ENCODE measurements around the gene NFKBIB. TPM values are rescaled to one million over a fixed set of nuclear protein-coding genes. Genes with fewer than 3 reads are reported as not detected.
"Not testable (repeated sequence)": the region's sequence is repeated elsewhere in the genome, so short reads cannot be mapped to it uniquely, and the experiment has no call there.

Gene NFKBIB
- total RNA-seq, 2 donors from 2014 or later = 41.9 to 71.9 TPM

DNA sequence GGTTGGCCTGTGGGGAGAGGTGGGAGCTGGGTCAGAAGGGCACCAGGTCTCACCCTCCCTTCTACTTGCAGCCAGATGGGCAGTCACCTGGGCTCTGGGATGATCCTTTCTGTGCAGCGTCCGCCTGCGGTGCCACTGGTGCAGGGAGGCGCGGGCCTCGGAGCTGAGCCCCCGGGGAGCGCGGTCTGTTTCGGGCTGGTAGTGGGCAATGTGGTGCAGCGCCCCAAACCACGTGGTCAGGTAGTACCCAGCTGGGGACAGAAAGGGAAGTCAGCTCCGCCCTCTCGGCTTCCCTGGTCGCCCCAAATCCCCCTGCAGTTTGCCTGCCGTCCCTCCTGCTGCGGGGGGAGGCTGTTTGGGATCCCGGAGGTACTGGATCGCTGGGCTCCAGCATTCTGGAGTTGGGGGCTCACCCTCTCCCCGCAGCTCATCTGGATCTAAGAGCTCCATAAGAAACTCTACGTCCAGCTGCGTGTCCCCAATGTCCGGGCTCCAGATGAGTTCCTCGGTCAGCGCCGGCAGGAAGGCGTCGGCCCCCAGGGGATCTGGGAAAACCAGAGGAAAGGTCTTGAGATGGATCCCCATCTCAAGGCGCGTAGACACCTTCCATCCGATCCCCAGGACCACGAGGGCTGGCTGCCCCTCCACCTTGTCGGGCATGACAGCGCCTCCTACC is 30.5 kb upstream of the NFKBIB start:
- peak overlapping the region; percentile 79 to 87 for H3K27ac Mint-ChIP-seq
- peaks cover 18 to 39% of the 10 kb centered on the region in 2 donors for H3K36me3 Mint-ChIP-seq
- no peak for DNase-seq (ENCODE audit: low spot score in 2 of 2)
- no peaks in the 10 kb centered on the region for H3K9me3 Mint-ChIP-seq
- peak in 1 of 2 donors; percentile 35 for ATAC-seq

GRCh38 chr19:38869836-38870607 is 29.7 kb upstream of the NFKBIB start:
- Mint-ChIP-seq H3K27ac (peak overlapping the region; percentile 79 to 87), H3K36me3 (peaks cover 18 to 39% of the 10 kb centered on the region in 2 donors), H3K9me3 (no peaks in the 10 kb centered on the region)
- DNase-seq (ENCODE audit: low spot score in 2 of 2) = peak; percentile 89 to 93
- peak; percentile 89 to 91 for ATAC-seq

- no peak for DNase-seq (ENCODE audit: low spot score in 2 of 2)
- no peak for ATAC-seq
- H3K9me3 Mint-ChIP-seq = no peaks in the 10 kb centered on the region
- peak overlapping the region; percentile 29 to 87 for H3K27ac Mint-ChIP-seq
- peaks cover 18 to 39% of the 10 kb centered on the region in 2 donors for H3K36me3 Mint-ChIP-seq
These were observed 29.2 kb upstream of the NFKBIB start for GRCh38 chr19:38870612-38871011.

DNA sequence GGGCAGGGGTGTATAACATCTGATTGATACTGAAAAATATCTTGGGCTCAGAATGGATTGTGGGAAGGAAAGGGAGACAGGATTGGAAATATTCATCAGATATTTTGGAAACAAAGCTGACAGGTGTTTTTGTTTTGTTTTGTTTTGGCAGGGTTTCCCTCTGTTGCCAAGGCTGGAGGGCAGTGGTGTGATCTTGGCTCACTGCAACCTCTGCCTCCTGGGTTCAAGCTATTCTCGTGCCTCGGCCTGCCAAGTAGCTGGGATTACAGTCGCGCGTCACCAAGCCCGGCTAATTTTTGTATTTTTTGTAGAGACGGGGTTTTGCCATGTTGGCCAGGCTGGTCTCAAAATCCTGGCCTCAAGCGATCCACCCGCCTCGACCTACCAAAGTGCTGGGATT is 26.4 kb upstream of the NFKBIB start:
- DNase-seq (ENCODE audit: low spot score in 2 of 2); ATAC-seq; H3K9me3 Mint-ChIP-seq: not testable (repeated sequence)
- peaks cover 20 to 47% of the 10 kb centered on the region in 2 donors for H3K36me3 Mint-ChIP-seq
- H3K27ac Mint-ChIP-seq = peak overlapping the region in 1 of 2 donors; percentile 63

GRCh38 chr19:38875656-38876395 is 23.9 kb upstream of the NFKBIB start:
- H3K36me3 Mint-ChIP-seq = peaks cover 10 to 24% of the 10 kb centered on the region in 2 donors
- ATAC-seq (no peak), DNase-seq (ENCODE audit: low spot score in 2 of 2) (no peak)
- no peaks in the 10 kb centered on the region for H3K9me3 Mint-ChIP-seq
- peak overlapping the region; percentile 88 to 100 for H3K27ac Mint-ChIP-seq

- H3K27ac Mint-ChIP-seq = peak within 1 kb of the TSS; percentile 98 to 100
- peak; percentile 88 to 94 for ATAC-seq
- peaks cover 9 to 11% of the 10 kb centered on the region in 2 donors for H3K36me3 Mint-ChIP-seq
- DNase-seq (ENCODE audit: low spot score in 2 of 2) = peak; percentile 58 to 76
- H3K9me3 Mint-ChIP-seq = no peaks in the 10 kb centered on the region
These were observed 21.8 kb upstream of the NFKBIB start, which contains the start of gene RINL for GRCh38 chr19:38877781-38878574. RINL (minus strand) TSS chr19:38878275; CDS start chr19:38876742, 1,533 bp downstream.

- ATAC-seq = peak; percentile 13 to 37
These were observed 21.0 kb upstream of the NFKBIB start for GRCh38 chr19:38878575-38879399.

GRCh38 chr19:38879400-38879751 is 20.4 kb upstream of the NFKBIB start:
- ATAC-seq (no peak), DNase-seq (ENCODE audit: low spot score in 2 of 2) (no peak)
- Mint-ChIP-seq H3K9me3 (no peaks in the 10 kb centered on the region), H3K36me3 (peaks cover 5 to 7% of the 10 kb centered on the region in 2 donors), H3K27ac (peak overlapping the region; percentile 90 to 100)

More at GRCh38 chr19:38878575-38879399, 21.0 kb upstream of the NFKBIB start:
- peak overlapping the region; percentile 98 to 100 for H3K27ac Mint-ChIP-seq
- peaks cover 5 to 7% of the 10 kb centered on the region in 2 donors for H3K36me3 Mint-ChIP-seq
- no peak for DNase-seq (ENCODE audit: low spot score in 2 of 2)
- no peaks in the 10 kb centered on the region for H3K9me3 Mint-ChIP-seq

DNA sequence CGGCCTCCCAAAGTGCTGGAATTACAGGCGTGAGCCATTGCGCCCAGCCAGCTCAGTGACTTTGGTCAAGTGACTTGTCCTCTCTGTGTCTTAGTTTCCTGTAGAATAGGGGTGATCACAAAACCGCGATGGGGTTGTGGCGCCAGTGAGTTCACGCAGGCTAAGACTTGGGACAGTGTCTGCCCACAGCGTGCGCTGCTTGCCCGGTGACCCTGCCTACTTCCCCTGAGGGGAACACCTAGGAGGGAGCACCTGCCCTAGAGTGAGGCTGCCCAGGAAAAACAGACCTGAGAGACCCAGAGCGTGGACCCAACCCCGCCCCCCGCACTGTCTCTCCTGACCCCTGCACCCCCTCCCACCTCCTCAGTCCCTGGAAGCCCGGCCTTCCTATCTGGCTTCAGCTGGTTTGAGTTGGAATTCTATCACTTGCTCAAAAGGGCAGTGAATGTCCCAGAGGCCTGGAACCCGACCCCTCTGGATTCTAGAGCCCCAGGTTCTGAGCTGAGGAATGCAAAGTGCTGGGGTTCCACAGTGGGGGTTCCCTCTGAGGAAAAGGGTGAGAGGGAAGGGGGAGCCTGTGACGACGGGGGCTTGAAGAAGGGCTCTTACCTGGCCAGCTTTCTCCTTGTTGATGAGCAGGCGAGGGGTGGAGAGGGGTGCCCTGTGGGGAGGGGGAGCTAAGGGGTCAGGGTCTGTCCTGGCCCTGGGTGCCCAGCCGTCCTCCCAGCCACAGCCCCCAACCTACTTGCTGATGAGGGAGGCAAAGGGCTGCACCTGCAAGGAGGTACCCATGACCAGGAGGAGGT is 19.5 kb upstream of the NFKBIB start:
- ATAC-seq (no peak), DNase-seq (ENCODE audit: low spot score in 2 of 2) (no peak)
- H3K9me3 Mint-ChIP-seq = no peaks in the 10 kb centered on the region
- peaks cover 5 to 7% of the 10 kb centered on the region in 2 donors for H3K36me3 Mint-ChIP-seq
- H3K27ac Mint-ChIP-seq = peak overlapping the region; percentile 74 to 90

DNA sequence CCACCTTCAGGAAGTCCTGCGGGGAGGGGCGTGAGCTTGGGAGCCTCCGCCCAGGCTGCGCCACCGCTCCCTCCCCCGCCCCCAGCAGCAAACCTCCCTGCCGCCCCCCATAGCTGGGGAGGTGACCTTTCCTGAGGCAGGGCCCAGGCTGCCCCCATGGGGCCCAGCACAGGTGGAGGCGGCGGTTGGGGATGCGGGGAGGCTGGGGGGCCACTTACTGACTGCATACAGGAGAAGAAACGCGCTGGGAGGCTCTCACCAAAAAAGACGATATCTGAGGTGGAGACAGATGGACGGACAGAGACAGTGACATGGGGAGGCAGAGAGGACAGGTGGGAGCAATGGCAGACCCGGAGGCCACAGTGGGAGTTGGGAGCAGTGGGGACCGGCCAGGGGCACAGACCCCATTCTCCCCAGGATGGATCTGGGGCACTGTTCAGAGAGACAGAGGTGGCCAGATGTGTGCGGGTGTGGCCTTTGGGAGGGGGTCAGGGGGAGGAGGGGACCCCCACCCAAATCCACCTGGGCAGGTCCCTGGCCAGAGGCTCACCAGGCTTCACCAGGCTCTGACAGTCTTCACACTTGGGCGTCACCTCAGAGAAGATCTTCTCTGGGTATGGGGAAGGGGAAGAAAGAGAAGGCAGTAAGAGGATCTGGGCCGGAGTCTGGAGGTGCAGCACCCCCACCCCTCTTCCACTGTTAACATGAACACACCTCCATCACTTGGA is 18.7 kb upstream of the NFKBIB start:
- H3K27ac Mint-ChIP-seq = peak overlapping the region; percentile 66 to 74
- peaks cover 4 to 5% of the 10 kb centered on the region in 2 donors for H3K36me3 Mint-ChIP-seq
- ATAC-seq (no peak), DNase-seq (ENCODE audit: low spot score in 2 of 2) (no peak)
- H3K9me3 Mint-ChIP-seq = no peaks in the 10 kb centered on the region

- ATAC-seq (no peak), DNase-seq (ENCODE audit: low spot score in 2 of 2) (no peak)
- Mint-ChIP-seq H3K9me3 (no peaks in the 10 kb centered on the region), H3K27ac (peak overlapping the region; percentile 12 to 71), H3K36me3 (peaks cover 0 to 4% of the 10 kb centered on the region in 2 donors)
These were observed 16.5 kb upstream of the NFKBIB start for GRCh38 chr19:38883286-38883685.

GRCh38 chr19:38884691-38885090 is 15.1 kb upstream of the NFKBIB start:
- peak overlapping the region in 1 of 2 donors; percentile 22 for H3K27ac Mint-ChIP-seq
- not testable (repeated sequence) for ATAC-seq; H3K9me3 Mint-ChIP-seq; H3K36me3 Mint-ChIP-seq; DNase-seq (ENCODE audit: low spot score in 2 of 2)

DNA sequence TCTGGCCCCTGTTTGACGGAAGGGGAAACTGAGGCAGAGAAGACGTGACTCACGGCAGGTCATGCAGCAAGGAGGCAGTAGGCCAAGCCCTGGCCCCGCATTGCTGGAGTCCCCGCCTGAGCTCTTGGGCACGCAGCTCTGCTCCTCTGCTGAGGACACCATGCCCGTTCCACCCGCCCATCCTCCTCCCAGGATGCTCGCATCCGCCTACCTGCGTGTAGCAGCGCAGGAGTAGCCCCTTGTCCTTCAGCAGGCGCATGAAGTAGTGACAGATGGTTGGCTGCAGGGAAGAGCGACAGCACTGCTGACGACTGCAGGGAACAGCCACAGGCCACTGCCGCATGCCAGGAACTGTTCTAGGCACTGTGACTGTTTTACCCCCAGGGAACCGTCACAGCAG is 10.9 kb upstream of the NFKBIB start:
- Mint-ChIP-seq H3K9me3 (no peaks in the 10 kb centered on the region), H3K36me3 (no peaks in the 10 kb centered on the region), H3K27ac (no peak overlapping the region)
- ATAC-seq = no peak
- no peak for DNase-seq (ENCODE audit: low spot score in 2 of 2)

- ATAC-seq (no peak), DNase-seq (ENCODE audit: low spot score in 2 of 2) (no peak)
- no peaks in the 10 kb centered on the region for H3K9me3 Mint-ChIP-seq
- H3K36me3 Mint-ChIP-seq = no peaks in the 10 kb centered on the region
- no peak overlapping the region for H3K27ac Mint-ChIP-seq
These were observed 10.0 kb upstream of the NFKBIB start for GRCh38 chr19:38889803-38890202.

All from activated naive CD4-positive, alpha-beta T cell treated with anti-CD3 and anti-CD28 coated beads, Interleukin-2, amount 50 U/mL, for 72 hours (primary cell).